Right lobe of liver (tissue), 6 donors: ENCODE measurements around the gene AHI1. TPM values are rescaled to one million over a fixed set of nuclear protein-coding genes. Genes with fewer than 3 reads are reported as not detected.

Experiments used
- ATAC-seq, 4 donors: fragments of 200-7000 bp; cut with Tn5 transposase; one replicate each; pipeline ENCODE4 v1.9.1; 2020; ENCODE audit warnings: mild to moderate bottlenecking in 4 of 4, moderate library complexity in 4 of 4
- DNase-seq, 3 donors: peaks; one replicate each; pipeline ENCODE4 v3.0.0-alpha.2; 2020
- H3K27ac ChIP-seq, 3 donors: fragments of 200-600 bp; one replicate each; pipeline ENCODE4 v1.8.0; 2022
- H3K27me3 ChIP-seq, 2 donors: fragments of 200-600 bp; one replicate each; pipeline ENCODE4 v1.8.0; 2022
- H3K36me3 ChIP-seq, 4 donors: fragments of 200-600 bp; sonication (generic) in 1 of 4; one replicate each; pipeline versions ENCODE4 v1.5.1 to v1.8.0; 2017 to 2022; ENCODE audit warnings: control low read depth in 1 of 4
- H3K4me1 ChIP-seq, 4 donors: fragments of 200-600 bp; sonication (generic) in 1 of 4; one replicate each; pipeline versions ENCODE4 v1.5.1 to v1.8.0; 2017 to 2022; ENCODE audit warnings: control low read depth in 1 of 4
- H3K4me3 ChIP-seq, 3 donors: fragments of 200-600 bp; one replicate each; pipeline ENCODE4 v1.8.0; 2022
- H3K9me3 ChIP-seq, 4 donors: fragments of 200-600 bp; sonication (generic) in 1 of 4; one replicate each; pipeline versions ENCODE4 v1.5.1 to v1.8.0; 2017 to 2022; ENCODE audit warnings: control low read depth in 1 of 4
- CTCF ChIP-seq, 4 donors: fragments of 200-600 bp in 3 of 4; fragments of 450-650 bp in 1 of 4; IDR thresholded peaks; one replicate each; pipeline versions ENCODE4 v1.5.1 to v1.8.0; 2016 to 2022; ENCODE audit warnings: antibody characterized with exemption in 4 of 4, mild to moderate bottlenecking in 2 of 4
- POLR2A ChIP-seq: fragments of 450-650 bp; IDR thresholded peaks from one replicate; pipeline ENCODE4 v1.6.1; 2017; ENCODE audit warnings: antibody characterized with exemption, mild to moderate bottlenecking
- WGBS: methylation state at CpG from one replicate; pipeline ENCODE4 v1.1.6; 2018; ENCODE audit warnings: low coverage, low lambda C conversion rate; ENCODE audit not compliant: insufficient coverage; ENCODE audit errors: missing lambda C conversion rate; 5-methylcytosine and 5-hydroxymethylcytosine counted together
- intact Hi-C, 2 donors: fragments of 100-400 bp; cut with DNase I; formaldehyde crosslinking; loops; one replicate each; pipeline versions ENCODE4 v1.11.2 to v1.14.1; 2022
- total RNA-seq, 6 experiments: library from RNA; depleted of rRNA in 2 of 6; stranded (reverse); fragments of >200 nt in 2 of 6; fragmentation: NEBNext Ultra II Directional in 3 of 6; extraction: Animal tissue kit (Norgen Biotek cat#: 25700) in 3 of 6; gene quantifications; one replicate each; pipeline versions ENCODE4 v1.1.0 to v1.2.4, GENCODE V29; 2016 to 2023
- donor health status: DM: no; HTN: yes; CAD: no.
- donor health status: DM: no; HTN: no; CAD: no.
- donor health status: DM: no; HTN: no; CAD: no.
- donor health status: DM: no; HTN: yes; CAD: no.
- donor health status: DM: no; HTN: yes; CAD: no.

The AHI1 gene
- total RNA-seq, 6 experiments from 2014 or later, result 4.7 to 9.2 (median 8.0) TPM

GRCh38 chr6:135531954-135532490 lies 34.5 kb upstream of the AHI1 start:
- ATAC-seq (no peak), DNase-seq (no peak)
- TF ChIP-seq CTCF (IDR thresholded peaks at IDR 0.05) (no peak), POLR2A (no peak)
- Histone ChIP-seq H3K9me3 (no peaks in the 10 kb centered on the region), H3K36me3 (no peaks in the 10 kb centered on the region), H3K27ac (no peak overlapping the region), H3K4me1 (no peaks in the 10 kb centered on the region), H3K4me3 (no peak overlapping the region), H3K27me3 (no peaks in the 10 kb centered on the region)
- intact Hi-C loops, result no loop called here
- WGBS, result 100% methylated on average over 1 of the region's 2 CpGs

- H3K4me3 ChIP-seq, result no peak overlapping the region
- H3K9me3 ChIP-seq, result no peaks in the 10 kb centered on the region
- DNase-seq, result no peak
- no peak for TF ChIP-seq POLR2A
- TF ChIP-seq CTCF (IDR thresholded peaks at IDR 0.05), result no peak
- H3K4me1 ChIP-seq, result no peaks in the 10 kb centered on the region
- WGBS, result 78% methylated on average over 1 of the region's 1 CpG
- no peaks in the 10 kb centered on the region for H3K27me3 ChIP-seq
- H3K27ac ChIP-seq, result no peak overlapping the region
- no peaks in the 10 kb centered on the region for H3K36me3 ChIP-seq
- intact Hi-C loops, result no loop called here
- no peak for ATAC-seq
Measured at GRCh38 chr6:135530113-135530512, 32.6 kb upstream of the AHI1 start.

- Histone ChIP-seq H3K27ac (no peak overlapping the region), H3K36me3 (no peaks in the 10 kb centered on the region), H3K4me3 (no peak overlapping the region), H3K4me1 (no peaks in the 10 kb centered on the region), H3K9me3 (no peaks in the 10 kb centered on the region), H3K27me3 (no peaks in the 10 kb centered on the region)
- ATAC-seq (no peak), DNase-seq (no peak)
- intact Hi-C loops, result no loop called here
- no peak for TF ChIP-seq CTCF (IDR thresholded peaks at IDR 0.05)
- no peak for TF ChIP-seq POLR2A
Measured at GRCh38 chr6:135527960-135528249, 30.4 kb upstream of the AHI1 start.

GRCh38 chr6:135527116-135527959 lies 29.8 kb upstream of the AHI1 start:
- WGBS, result 89% methylated on average over 6 of the region's 6 CpGs
- Histone ChIP-seq H3K4me3 (no peak overlapping the region), H3K27ac (no peak overlapping the region), H3K9me3 (no peaks in the 10 kb centered on the region), H3K4me1 (no peaks in the 10 kb centered on the region), H3K27me3 (no peaks in the 10 kb centered on the region), H3K36me3 (no peaks in the 10 kb centered on the region)
- ATAC-seq (no peak), DNase-seq (no peak)
- intact Hi-C loops, result no loop called here
- TF ChIP-seq CTCF (IDR thresholded peaks at IDR 0.05), result no peak
- no peak for TF ChIP-seq POLR2A
